Astrocyte (in vitro differentiated cells and primary cell): ENCODE data around the gene OPCML. TPM values are rescaled to one million over a fixed set of nuclear protein-coding genes. Genes with fewer than 3 reads are reported as not detected.
A peak's percentile ranks its signal among the peaks of the same experiment; 100 is the strongest.

Experiments used
- DNase-seq: peaks from one replicate; pipeline ENCODE4 v3.0.0-alpha.2; 2010; ENCODE audit warnings: low read depth
- FAIRE-seq: peaks from 2 replicates; lab custom pipeline; 2011; peaks lifted over from hg19 to GRCh38; lab: Jason Lieb, UNC
- H2AFZ ChIP-seq: 2 replicates; pipeline ENCODE4 v1.6.0; 2012; ENCODE audit warnings: low read depth, low read length, inconsistent platforms
- H3K27ac ChIP-seq: 2 replicates; pipeline ENCODE4 v1.5.1; 2011; ENCODE audit warnings: low read depth, low read length, inconsistent platforms
- H3K27me3 ChIP-seq: 2 replicates; pipeline ENCODE4 v1.6.0; 2011; ENCODE audit warnings: low read length, inconsistent platforms; ENCODE audit not compliant: insufficient read depth
- H3K36me3 ChIP-seq: 2 replicates; pipeline ENCODE4 v1.5.1; 2011; ENCODE audit warnings: low read length, inconsistent platforms; ENCODE audit not compliant: insufficient read depth
- H3K4me1 ChIP-seq: 2 replicates; pipeline ENCODE4 v1.5.1; 2011; ENCODE audit warnings: low read length, inconsistent platforms; ENCODE audit not compliant: insufficient read depth
- H3K4me2 ChIP-seq: 2 replicates; pipeline ENCODE4 v1.6.0; 2012; ENCODE audit warnings: low read length, inconsistent platforms
- H3K4me3 ChIP-seq: 2 replicates; pipeline ENCODE4 v1.5.1; 2011; ENCODE audit warnings: low read depth, mild to moderate bottlenecking, low read length, inconsistent platforms; ENCODE audit not compliant: insufficient read depth
- H3K79me2 ChIP-seq: 2 replicates; pipeline ENCODE4 v1.6.0; 2012; ENCODE audit warnings: mild to moderate bottlenecking, low read length, inconsistent platforms; ENCODE audit not compliant: insufficient read depth
- H3K9ac ChIP-seq: 2 replicates; pipeline ENCODE4 v1.6.0; 2012; ENCODE audit warnings: mild to moderate bottlenecking, low read length, inconsistent platforms
- H3K9me3 ChIP-seq: 2 replicates; pipeline ENCODE4 v1.5.1; 2012; ENCODE audit warnings: low read depth, mild to moderate bottlenecking, low read length, inconsistent platforms; ENCODE audit not compliant: insufficient read depth
- H4K20me1 ChIP-seq: 2 replicates; pipeline ENCODE4 v1.6.0; 2012; ENCODE audit warnings: low read length, inconsistent platforms; ENCODE audit not compliant: insufficient read depth
- H3K27ac Mint-ChIP-seq: one replicate; pipeline ENCODE4 v1.8.0; 2021; ENCODE audit warnings: mild to moderate bottlenecking, mixed read lengths; ENCODE audit not compliant: unreplicated experiment
- H3K27me3 Mint-ChIP-seq: one replicate; pipeline ENCODE4 v1.8.0; 2021; ENCODE audit warnings: low read depth, mixed read lengths; ENCODE audit not compliant: unreplicated experiment
- H3K36me3 Mint-ChIP-seq: one replicate; pipeline ENCODE4 v1.8.0; 2021; ENCODE audit warnings: low read depth, mixed read lengths; ENCODE audit not compliant: unreplicated experiment
- H3K4me1 Mint-ChIP-seq: one replicate; pipeline ENCODE4 v1.8.0; 2021; ENCODE audit warnings: low read depth, mixed read lengths; ENCODE audit not compliant: unreplicated experiment
- H3K4me3 Mint-ChIP-seq: one replicate; pipeline ENCODE4 v1.8.0; 2021; ENCODE audit warnings: mild to moderate bottlenecking, moderate library complexity, mixed read lengths; ENCODE audit not compliant: unreplicated experiment
- H3K9me3 Mint-ChIP-seq: one replicate; pipeline ENCODE4 v1.8.0; 2021; ENCODE audit warnings: mild to moderate bottlenecking, mixed read lengths; ENCODE audit not compliant: unreplicated experiment
- EZH2 ChIP-seq: IDR thresholded peaks from 2 replicates; pipeline ENCODE4 v1.6.1; 2012; ENCODE audit warnings: mild to moderate bottlenecking, low read length, inconsistent platforms; ENCODE audit not compliant: insufficient read depth
- total RNA-seq: library from RNA; stranded (reverse); gene quantifications from 2 replicates; pipeline ENCODE4 v1.2.1, GENCODE V29; 2021
- TF ChIP-seq, protein P1 (sequence below): IDR thresholded peaks from 2 replicates; pipeline ENCODE4 v1.5.1; 2011; ENCODE audit warnings: low read depth, mild to moderate bottlenecking, inconsistent platforms, low read length, moderate library complexity; ENCODE audit not compliant: insufficient read depth

OPCML gene
- total RNA-seq, 1 donor from 2014 or later = 7.9 TPM

GRCh38 chr11:132874638-132875037 is 657.7 kb downstream of the OPCML start:
- Mint-ChIP-seq H3K9me3 (no peaks in the 10 kb centered on the region), H3K4me1 (peaks cover 17% of the 10 kb centered on the region), H3K4me3 (peak overlapping the region; percentile 31), H3K36me3 (no peaks in the 10 kb centered on the region), H3K27ac (peak overlapping the region; percentile 94), H3K27me3 (no peaks in the 10 kb centered on the region)
- Histone ChIP-seq H3K36me3 (no peaks in the 10 kb centered on the region), H3K4me3 (no peak overlapping the region), H3K9me3 (no peaks in the 10 kb centered on the region), H2AFZ (peak overlapping the region; percentile 49), H3K79me2 (no peaks in the 10 kb centered on the region), H3K27me3 (no peaks in the 10 kb centered on the region), H4K20me1 (no peaks in the 10 kb centered on the region), H3K4me1 (peaks cover 7% of the 10 kb centered on the region), H3K4me2 (peak overlapping the region; percentile 82), H3K9ac (peak overlapping the region; percentile 63), H3K27ac (peak overlapping the region; percentile 53)
- FAIRE-seq (peak; percentile 65), DNase-seq (peak; percentile 96)
- no peak for TF ChIP-seq EZH2
- TF ChIP-seq, protein P1, sequence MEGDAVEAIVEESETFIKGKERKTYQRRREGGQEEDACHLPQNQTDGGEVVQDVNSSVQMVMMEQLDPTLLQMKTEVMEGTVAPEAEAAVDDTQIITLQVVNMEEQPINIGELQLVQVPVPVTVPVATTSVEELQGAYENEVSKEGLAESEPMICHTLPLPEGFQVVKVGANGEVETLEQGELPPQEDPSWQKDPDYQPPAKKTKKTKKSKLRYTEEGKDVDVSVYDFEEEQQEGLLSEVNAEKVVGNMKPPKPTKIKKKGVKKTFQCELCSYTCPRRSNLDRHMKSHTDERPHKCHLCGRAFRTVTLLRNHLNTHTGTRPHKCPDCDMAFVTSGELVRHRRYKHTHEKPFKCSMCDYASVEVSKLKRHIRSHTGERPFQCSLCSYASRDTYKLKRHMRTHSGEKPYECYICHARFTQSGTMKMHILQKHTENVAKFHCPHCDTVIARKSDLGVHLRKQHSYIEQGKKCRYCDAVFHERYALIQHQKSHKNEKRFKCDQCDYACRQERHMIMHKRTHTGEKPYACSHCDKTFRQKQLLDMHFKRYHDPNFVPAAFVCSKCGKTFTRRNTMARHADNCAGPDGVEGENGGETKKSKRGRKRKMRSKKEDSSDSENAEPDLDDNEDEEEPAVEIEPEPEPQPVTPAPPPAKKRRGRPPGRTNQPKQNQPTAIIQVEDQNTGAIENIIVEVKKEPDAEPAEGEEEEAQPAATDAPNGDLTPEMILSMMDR = no peak

GRCh38 chr11:132873841-132874240 is 658.5 kb downstream of the OPCML start:
- H3K36me3 ChIP-seq = no peaks in the 10 kb centered on the region
- H4K20me1 ChIP-seq = no peaks in the 10 kb centered on the region
- no peaks in the 10 kb centered on the region for H3K9me3 Mint-ChIP-seq
- no peaks in the 10 kb centered on the region for H3K79me2 ChIP-seq
- no peak overlapping the region for H2AFZ ChIP-seq
- H3K27me3 Mint-ChIP-seq = no peaks in the 10 kb centered on the region
- no peak overlapping the region for H3K27ac ChIP-seq
- peak overlapping the region; percentile 14 for H3K4me3 Mint-ChIP-seq
- peaks cover 17% of the 10 kb centered on the region for H3K4me1 Mint-ChIP-seq
- H3K27ac Mint-ChIP-seq = peak overlapping the region; percentile 58
- peaks cover 7% of the 10 kb centered on the region for H3K4me1 ChIP-seq
- TF ChIP-seq EZH2 = no peak
- TF ChIP-seq, protein P1 = no peak
- H3K9ac ChIP-seq = no peak overlapping the region
- no peak for DNase-seq
- no peak for FAIRE-seq
- H3K9me3 ChIP-seq = no peaks in the 10 kb centered on the region
- no peak overlapping the region for H3K4me2 ChIP-seq
- no peak overlapping the region for H3K4me3 ChIP-seq
- no peaks in the 10 kb centered on the region for H3K36me3 Mint-ChIP-seq
- H3K27me3 ChIP-seq = no peaks in the 10 kb centered on the region

DNA sequence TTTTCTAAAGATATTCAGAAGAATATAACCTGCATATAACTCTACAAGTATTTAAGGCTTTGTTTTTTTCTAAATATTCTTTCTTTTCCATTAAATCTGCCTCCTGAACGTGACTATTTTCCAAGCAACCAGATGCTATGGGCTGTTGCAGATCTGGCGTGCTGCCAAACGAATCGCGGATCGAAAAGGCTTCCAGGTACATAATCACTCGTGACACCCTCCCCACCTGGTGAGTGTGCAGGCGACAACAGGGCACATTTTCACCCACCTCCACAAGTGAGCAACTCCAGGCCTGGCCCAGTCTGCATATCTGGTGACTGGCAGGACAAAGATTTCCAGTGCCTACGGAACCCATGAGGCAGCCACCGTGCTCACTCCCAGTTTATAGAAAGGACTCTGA is 660.1 kb downstream of the OPCML start:
- H3K9me3 Mint-ChIP-seq = no peaks in the 10 kb centered on the region
- H3K4me1 ChIP-seq = peaks cover 16% of the 10 kb centered on the region
- no peak overlapping the region for H3K27ac ChIP-seq
- no peak overlapping the region for H3K4me3 ChIP-seq
- H3K9ac ChIP-seq = no peak overlapping the region
- no peaks in the 10 kb centered on the region for H3K36me3 Mint-ChIP-seq
- no peak overlapping the region for H3K4me3 Mint-ChIP-seq
- no peaks in the 10 kb centered on the region for H3K79me2 ChIP-seq
- peaks cover 19% of the 10 kb centered on the region for H3K4me1 Mint-ChIP-seq
- TF ChIP-seq, protein P1 = no peak
- TF ChIP-seq EZH2 = no peak
- no peak overlapping the region for H2AFZ ChIP-seq
- no peaks in the 10 kb centered on the region for H3K27me3 Mint-ChIP-seq
- FAIRE-seq (no peak), DNase-seq (no peak)
- no peak overlapping the region for H3K4me2 ChIP-seq
- no peaks in the 10 kb centered on the region for H3K9me3 ChIP-seq
- H3K36me3 ChIP-seq = no peaks in the 10 kb centered on the region
- H4K20me1 ChIP-seq = no peaks in the 10 kb centered on the region
- H3K27ac Mint-ChIP-seq = no peak overlapping the region
- no peaks in the 10 kb centered on the region for H3K27me3 ChIP-seq
